ENCODE results near the gene DEPDC7.
"Not testable (repeated sequence)": the region's sequence is repeated elsewhere in the genome, so short reads cannot be mapped to it uniquely, and the experiment has no call there.

Gene DEPDC7

GRCh38 chr11:33015621-33016551 lies at the start of gene DEPDC7:
DEPDC7 (plus strand) TSS chr11:33015878; CDS start chr11:33015956, 78 bp downstream.
- in situ Hi-C loops (cut with HindIII; ENCODE audit: low pct_ligation_motif_present, low sequenced_read_pairs) = no loop called here

GRCh38 chr11:32968541-32968940 lies 47.1 kb upstream of the DEPDC7 start:
- TF ChIP-seq CTCF (IDR thresholded peaks at IDR 0.05; ENCODE audit: low read depth, low read length, missing control alignments) = no peak
- H3K27me3 ChIP-seq (replicated peaks) = no peaks in the 10 kb centered on the region
- H3K4me3 ChIP-seq (ENCODE audit: low read depth, low read length) = no peak overlapping the region
- in situ Hi-C loops (cut with HindIII; ENCODE audit: low pct_ligation_motif_present, low sequenced_read_pairs) = no loop called here
- H3K27ac ChIP-seq = no peak overlapping the region
- DNase-seq = no peak
- H3K36me3 ChIP-seq (replicated peaks) = peaks cover 4% of the 10 kb centered on the region

More at GRCh38 chr11:33015621-33016551, at the start of gene DEPDC7:
- no peak for TF ChIP-seq CTCF (IDR thresholded peaks at IDR 0.05; ENCODE audit: low read depth, low read length, missing control alignments)
- peak; percentile 89 for DNase-seq
- H3K4me3 ChIP-seq (ENCODE audit: low read depth, low read length) = peak within 1 kb of the TSS; percentile 66
- no peaks in the 10 kb centered on the region for H3K36me3 ChIP-seq (replicated peaks)
- H3K27me3 ChIP-seq (replicated peaks) = no peaks in the 10 kb centered on the region
- no peak within 1 kb of the TSS for H3K27ac ChIP-seq

GRCh38 chr11:32972233-32972632 lies 43.4 kb upstream of the DEPDC7 start:
- H3K27ac ChIP-seq; H3K27me3 ChIP-seq (replicated peaks); H3K36me3 ChIP-seq (replicated peaks); in situ Hi-C loops (cut with HindIII; ENCODE audit: low pct_ligation_motif_present, low sequenced_read_pairs); DNase-seq; H3K4me3 ChIP-seq (ENCODE audit: low read depth, low read length): not testable (repeated sequence)

GRCh38 chr11:32972781-32973180 lies 42.9 kb upstream of the DEPDC7 start:
- TF ChIP-seq CTCF (IDR thresholded peaks at IDR 0.05; ENCODE audit: low read depth, low read length, missing control alignments) = no peak
- Histone ChIP-seq H3K27me3 (replicated peaks) (no peaks in the 10 kb centered on the region), H3K4me3 (ENCODE audit: low read depth, low read length) (no peak overlapping the region), H3K36me3 (replicated peaks) (peaks cover 4% of the 10 kb centered on the region), H3K27ac (no peak overlapping the region)
- in situ Hi-C loops (cut with HindIII; ENCODE audit: low pct_ligation_motif_present, low sequenced_read_pairs) = no loop called here
- no peak for DNase-seq

GRCh38 chr11:32982626-32983025 lies 33.1 kb upstream of the DEPDC7 start:
- Histone ChIP-seq H3K27me3 (replicated peaks) (no peaks in the 10 kb centered on the region), H3K27ac (no peak overlapping the region), H3K4me3 (ENCODE audit: low read depth, low read length) (no peak overlapping the region), H3K36me3 (replicated peaks) (peaks cover 4% of the 10 kb centered on the region)
- in situ Hi-C loops (cut with HindIII; ENCODE audit: low pct_ligation_motif_present, low sequenced_read_pairs) = no loop called here
- no peak for DNase-seq
- TF ChIP-seq CTCF (IDR thresholded peaks at IDR 0.05; ENCODE audit: low read depth, low read length, missing control alignments) = no peak

- H3K36me3 ChIP-seq (replicated peaks) = peaks cover 4% of the 10 kb centered on the region
- DNase-seq = no peak
- no peak for TF ChIP-seq CTCF (IDR thresholded peaks at IDR 0.05; ENCODE audit: low read depth, low read length, missing control alignments)
- no peaks in the 10 kb centered on the region for H3K27me3 ChIP-seq (replicated peaks)
- in situ Hi-C loops (cut with HindIII; ENCODE audit: low pct_ligation_motif_present, low sequenced_read_pairs) = no loop called here
- no peak overlapping the region for H3K4me3 ChIP-seq (ENCODE audit: low read depth, low read length)
- H3K27ac ChIP-seq = no peak overlapping the region
Measured at GRCh38 chr11:32983506-32983905, 32.2 kb upstream of the DEPDC7 start.
